ENCODE results near the gene RPL27.

Gene RPL27

GRCh38 chr17:42980274-42980765 lies 17.9 kb upstream of the RPL27 start, which contains the start of gene RUNDC1:
TSS of gene RUNDC1 (plus strand) at chr17:42980565. CDS start at chr17:42980577, 12 bp downstream.
- TF ChIP-seq MAX (IDR thresholded peaks at IDR 0.05; ENCODE audit: low read depth, low read length) (no peak; the same call in 1 of the 2 replicates), CTCF (IDR thresholded peaks at IDR 0.05; ENCODE audit: low read depth, low read length) (no peak), MYC (IDR thresholded peaks at IDR 0.05; ENCODE audit: low read depth, low read length) (no peak), POLR2A (IDR thresholded peaks at IDR 0.05; ENCODE audit: extremely low read depth, insufficient read length) (no peak)
- peak; percentile 90 for DNase-seq (ENCODE audit: low read depth)
- peak within 1 kb of the TSS; percentile 84 for H3K4me3 ChIP-seq (ENCODE audit: low read depth, low read length)

GRCh38 chr17:42980766-42981397 lies 17.3 kb upstream of the RPL27 start:
- DNase-seq (ENCODE audit: low read depth): peak; percentile 69
- TF ChIP-seq MYC (IDR thresholded peaks at IDR 0.05; ENCODE audit: low read depth, low read length) (peak; percentile 17; the same call in 1 of the 2 replicates), POLR2A (IDR thresholded peaks at IDR 0.05; ENCODE audit: extremely low read depth, insufficient read length) (peak; percentile 33), CTCF (IDR thresholded peaks at IDR 0.05; ENCODE audit: low read depth, low read length) (no peak), MAX (IDR thresholded peaks at IDR 0.05; ENCODE audit: low read depth, low read length) (peak; percentile 52; the same call in 1 of the 2 replicates)
- peak overlapping the region; percentile 84 for H3K4me3 ChIP-seq (ENCODE audit: low read depth, low read length)

- no peak for DNase-seq (ENCODE audit: low read depth)
- H3K4me3 ChIP-seq (ENCODE audit: low read depth, low read length): no peak overlapping the region
- TF ChIP-seq MAX (IDR thresholded peaks at IDR 0.05; ENCODE audit: low read depth, low read length) (no peak), POLR2A (IDR thresholded peaks at IDR 0.05; ENCODE audit: extremely low read depth, insufficient read length) (no peak), MYC (IDR thresholded peaks at IDR 0.05; ENCODE audit: low read depth, low read length) (no peak), CTCF (IDR thresholded peaks at IDR 0.05; ENCODE audit: low read depth, low read length) (no peak)
Observed at GRCh38 chr17:42982266-42982665, 16.0 kb upstream of the RPL27 start.

- TF ChIP-seq POLR2A (IDR thresholded peaks at IDR 0.05; ENCODE audit: extremely low read depth, insufficient read length): no peak
- peak; percentile 88 for DNase-seq (ENCODE audit: low read depth)
- no peak overlapping the region for H3K4me3 ChIP-seq (ENCODE audit: low read depth, low read length)
Observed at GRCh38 chr17:42985225-42985624, 13.0 kb upstream of the RPL27 start.

- no peak overlapping the region for H3K4me3 ChIP-seq (ENCODE audit: low read depth, low read length)
- TF ChIP-seq MAX (IDR thresholded peaks at IDR 0.05; ENCODE audit: low read depth, low read length) (no peak), CTCF (IDR thresholded peaks at IDR 0.05; ENCODE audit: low read depth, low read length) (no peak), MYC (IDR thresholded peaks at IDR 0.05; ENCODE audit: low read depth, low read length) (no peak), POLR2A (IDR thresholded peaks at IDR 0.05; ENCODE audit: extremely low read depth, insufficient read length) (no peak)
- DNase-seq (ENCODE audit: low read depth): no peak
Observed at GRCh38 chr17:42989141-42989540, 9.1 kb upstream of the RPL27 start.

- no peak for DNase-seq (ENCODE audit: low read depth)
- TF ChIP-seq POLR2A (IDR thresholded peaks at IDR 0.05; ENCODE audit: extremely low read depth, insufficient read length): no peak
- no peak for TF ChIP-seq MYC (IDR thresholded peaks at IDR 0.05; ENCODE audit: low read depth, low read length)
- TF ChIP-seq CTCF (IDR thresholded peaks at IDR 0.05; ENCODE audit: low read depth, low read length): no peak
- TF ChIP-seq MAX (IDR thresholded peaks at IDR 0.05; ENCODE audit: low read depth, low read length): no peak
- no peak overlapping the region for H3K4me3 ChIP-seq (ENCODE audit: low read depth, low read length)
Observed at GRCh38 chr17:42989726-42990652, 8.2 kb upstream of the RPL27 start.
